Retinal pigment epithelial cell (primary cell): Measurements from ENCODE around the gene LMNTD2.
"Not testable (repeated sequence)": the region's sequence is repeated elsewhere in the genome, so short reads cannot be mapped to it uniquely, and the experiment has no call there.

ENCODE experiments used
- DNase-seq: peaks from one replicate; pipeline ENCODE4 v3.0.0-alpha.2; 2010; ENCODE audit warnings: low read depth
- H3K4me3 ChIP-seq: 2 replicates; pipeline ENCODE4 v1.5.1; 2011; ENCODE audit warnings: mild to moderate bottlenecking, low read length, control low read depth, moderate library complexity
- TF ChIP-seq, protein P1 (sequence below): conservative IDR thresholded peaks from 2 replicates; pipeline ENCODE4 v1.5.1; 2011; ENCODE audit warnings: low read depth, low read length, control low read depth, inconsistent platforms

The LMNTD2 gene

DNA sequence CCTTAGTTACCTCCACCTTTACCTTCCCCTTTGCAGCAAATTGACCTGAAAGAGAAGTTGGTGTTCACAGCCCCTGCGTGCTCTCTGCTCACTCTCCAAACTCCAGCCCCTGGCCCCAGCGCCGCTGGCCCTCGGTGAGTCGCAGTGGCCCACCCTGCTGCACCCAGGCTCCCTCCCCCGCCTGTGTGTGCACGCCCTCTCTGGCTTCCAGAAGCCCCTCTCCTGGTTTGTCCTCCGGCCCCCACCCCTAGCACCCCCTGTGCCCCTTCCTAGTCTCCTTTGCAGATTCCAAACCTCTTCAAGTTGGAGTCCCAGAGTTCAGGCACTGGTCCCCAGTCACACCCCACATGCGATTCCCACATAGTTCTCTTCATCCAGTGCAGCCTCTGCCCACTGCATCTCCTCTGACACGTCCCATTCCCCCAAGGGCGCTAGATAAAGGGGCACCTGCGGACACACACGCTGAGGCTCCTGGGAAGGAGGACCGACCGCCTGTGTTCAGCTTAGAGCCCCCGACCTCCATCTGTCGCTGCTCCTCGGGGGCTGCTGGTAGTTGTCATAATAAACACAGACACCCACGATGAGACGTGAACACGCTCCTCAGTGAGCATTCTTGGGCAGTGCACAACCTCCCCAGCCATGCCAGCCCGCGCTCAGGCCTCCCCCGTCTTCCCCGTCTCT, 14.2 kb upstream of the LMNTD2 start:
- DNase-seq: no peak
- TF ChIP-seq, protein P1, sequence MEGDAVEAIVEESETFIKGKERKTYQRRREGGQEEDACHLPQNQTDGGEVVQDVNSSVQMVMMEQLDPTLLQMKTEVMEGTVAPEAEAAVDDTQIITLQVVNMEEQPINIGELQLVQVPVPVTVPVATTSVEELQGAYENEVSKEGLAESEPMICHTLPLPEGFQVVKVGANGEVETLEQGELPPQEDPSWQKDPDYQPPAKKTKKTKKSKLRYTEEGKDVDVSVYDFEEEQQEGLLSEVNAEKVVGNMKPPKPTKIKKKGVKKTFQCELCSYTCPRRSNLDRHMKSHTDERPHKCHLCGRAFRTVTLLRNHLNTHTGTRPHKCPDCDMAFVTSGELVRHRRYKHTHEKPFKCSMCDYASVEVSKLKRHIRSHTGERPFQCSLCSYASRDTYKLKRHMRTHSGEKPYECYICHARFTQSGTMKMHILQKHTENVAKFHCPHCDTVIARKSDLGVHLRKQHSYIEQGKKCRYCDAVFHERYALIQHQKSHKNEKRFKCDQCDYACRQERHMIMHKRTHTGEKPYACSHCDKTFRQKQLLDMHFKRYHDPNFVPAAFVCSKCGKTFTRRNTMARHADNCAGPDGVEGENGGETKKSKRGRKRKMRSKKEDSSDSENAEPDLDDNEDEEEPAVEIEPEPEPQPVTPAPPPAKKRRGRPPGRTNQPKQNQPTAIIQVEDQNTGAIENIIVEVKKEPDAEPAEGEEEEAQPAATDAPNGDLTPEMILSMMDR: no peak
- H3K4me3 ChIP-seq: peak overlapping the region; percentile 49

DNA sequence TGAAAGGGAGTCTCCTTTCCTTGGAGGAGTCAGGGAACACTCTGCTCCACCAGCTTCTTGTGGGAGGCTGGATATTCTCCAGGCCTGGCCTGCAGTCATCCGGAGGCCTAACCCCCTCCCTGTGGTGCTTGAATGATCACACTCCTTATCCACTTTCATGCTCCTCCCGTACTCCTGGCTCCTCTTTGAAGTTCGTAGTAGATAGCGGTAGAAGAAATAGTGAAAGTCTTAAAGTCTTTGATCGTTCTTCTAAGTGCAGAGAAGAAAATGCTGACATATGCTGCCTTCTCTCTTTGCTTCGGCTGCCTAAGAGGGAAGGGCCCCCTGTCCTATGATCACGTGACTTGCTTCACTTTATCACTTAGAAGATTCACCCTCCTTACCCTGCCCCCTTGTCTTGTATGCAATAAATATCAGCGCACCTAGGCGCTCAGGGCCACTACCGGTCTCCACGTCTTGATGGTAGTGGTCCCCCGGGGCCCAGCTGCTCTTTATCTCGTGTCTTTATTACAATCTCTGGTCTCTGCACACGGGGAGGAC, 13.6 kb upstream of the LMNTD2 start:
- not testable (repeated sequence) for DNase-seq, H3K4me3 ChIP-seq

DNA sequence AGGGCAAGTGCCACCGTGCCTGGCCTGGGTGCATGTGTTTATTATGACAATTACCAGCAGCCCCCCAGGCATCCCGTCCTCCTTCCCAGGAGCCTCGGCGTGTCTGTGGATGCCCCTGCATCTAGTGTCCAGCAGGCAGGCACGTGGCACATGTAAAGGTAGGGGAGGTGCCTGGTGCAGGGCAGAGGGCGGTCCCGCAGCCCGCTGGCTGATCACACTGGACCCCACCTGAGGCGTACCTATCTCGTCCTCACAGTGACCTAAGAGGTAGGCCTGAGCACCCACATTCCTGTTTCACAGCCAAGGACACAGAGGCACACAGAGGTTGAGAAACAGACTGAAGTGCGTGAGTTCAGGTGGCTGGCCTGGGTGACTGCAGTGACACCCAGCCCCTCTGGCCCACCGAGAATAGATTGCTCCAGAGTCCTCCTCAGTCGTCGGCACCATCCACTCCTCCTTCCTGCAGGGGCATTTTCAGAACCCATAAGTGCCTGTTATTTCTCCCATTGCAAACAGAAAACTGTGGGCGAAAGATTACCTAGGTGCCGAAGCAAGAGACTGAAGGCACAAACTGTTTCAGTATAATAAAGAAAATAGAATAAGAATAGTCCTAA, 12.7 kb upstream of the LMNTD2 start:
- H3K4me3 ChIP-seq: no peak overlapping the region
- TF ChIP-seq, protein P1: no peak
- no peak for DNase-seq

DNA sequence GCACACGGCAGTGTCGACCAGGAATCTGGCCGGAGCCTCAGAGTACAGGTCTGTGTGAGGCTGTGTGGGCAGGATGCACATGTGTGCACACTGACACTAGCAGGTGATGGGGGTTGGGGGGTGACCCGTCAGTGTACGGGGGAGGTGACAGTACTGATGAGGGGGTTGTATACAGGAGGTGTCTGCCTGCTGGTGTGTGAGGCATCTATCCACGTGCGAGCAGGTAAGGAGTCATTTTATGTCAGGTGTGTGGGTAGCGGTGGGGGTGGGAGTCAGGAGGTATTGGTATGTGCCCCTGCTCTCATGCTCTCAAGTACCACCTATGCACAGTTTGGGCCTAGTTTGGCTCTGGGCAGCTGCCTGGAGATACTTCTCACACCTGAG, 11.3 kb upstream of the LMNTD2 start:
- no peak overlapping the region for H3K4me3 ChIP-seq
- TF ChIP-seq, protein P1: no peak
- no peak for DNase-seq

DNA sequence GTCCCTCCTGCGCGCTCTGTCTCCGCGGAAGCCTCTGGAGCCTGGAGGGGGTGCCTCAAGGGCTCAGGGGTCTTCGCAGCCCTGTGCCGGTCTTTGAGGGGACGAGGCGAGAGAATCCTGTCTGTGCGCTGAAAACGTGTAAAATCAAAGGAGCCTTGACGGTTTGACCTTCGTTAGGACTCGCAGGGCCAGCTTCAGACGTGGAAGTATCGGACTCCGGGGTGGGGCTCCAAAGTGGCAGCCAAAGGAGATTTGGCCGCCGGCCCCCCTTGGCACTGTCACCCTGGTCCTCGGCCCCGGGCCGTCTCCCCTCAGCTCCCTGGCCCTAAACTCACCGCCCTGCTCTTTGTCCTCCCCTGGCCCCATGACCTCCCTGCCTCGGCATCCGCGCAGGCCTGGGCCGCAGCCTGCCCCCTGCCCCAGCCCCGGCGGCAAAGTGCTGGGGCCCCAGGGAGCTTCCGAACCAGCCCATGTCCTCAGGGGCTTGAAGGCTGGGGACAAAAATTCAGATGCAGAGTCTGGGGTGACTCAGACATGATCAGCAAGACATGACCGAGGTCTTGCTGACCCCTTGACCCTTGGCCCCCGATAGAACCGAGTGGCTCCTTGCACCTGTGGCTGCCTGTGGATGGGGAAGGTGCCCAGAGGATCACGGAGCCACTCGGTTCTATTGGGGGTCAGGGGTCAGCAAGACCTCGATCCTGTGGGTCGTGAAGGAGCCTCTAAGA, 8.8 kb upstream of the LMNTD2 start:
- peak overlapping the region; percentile 43 for H3K4me3 ChIP-seq
- TF ChIP-seq, protein P1: no peak
- DNase-seq: no peak

DNA sequence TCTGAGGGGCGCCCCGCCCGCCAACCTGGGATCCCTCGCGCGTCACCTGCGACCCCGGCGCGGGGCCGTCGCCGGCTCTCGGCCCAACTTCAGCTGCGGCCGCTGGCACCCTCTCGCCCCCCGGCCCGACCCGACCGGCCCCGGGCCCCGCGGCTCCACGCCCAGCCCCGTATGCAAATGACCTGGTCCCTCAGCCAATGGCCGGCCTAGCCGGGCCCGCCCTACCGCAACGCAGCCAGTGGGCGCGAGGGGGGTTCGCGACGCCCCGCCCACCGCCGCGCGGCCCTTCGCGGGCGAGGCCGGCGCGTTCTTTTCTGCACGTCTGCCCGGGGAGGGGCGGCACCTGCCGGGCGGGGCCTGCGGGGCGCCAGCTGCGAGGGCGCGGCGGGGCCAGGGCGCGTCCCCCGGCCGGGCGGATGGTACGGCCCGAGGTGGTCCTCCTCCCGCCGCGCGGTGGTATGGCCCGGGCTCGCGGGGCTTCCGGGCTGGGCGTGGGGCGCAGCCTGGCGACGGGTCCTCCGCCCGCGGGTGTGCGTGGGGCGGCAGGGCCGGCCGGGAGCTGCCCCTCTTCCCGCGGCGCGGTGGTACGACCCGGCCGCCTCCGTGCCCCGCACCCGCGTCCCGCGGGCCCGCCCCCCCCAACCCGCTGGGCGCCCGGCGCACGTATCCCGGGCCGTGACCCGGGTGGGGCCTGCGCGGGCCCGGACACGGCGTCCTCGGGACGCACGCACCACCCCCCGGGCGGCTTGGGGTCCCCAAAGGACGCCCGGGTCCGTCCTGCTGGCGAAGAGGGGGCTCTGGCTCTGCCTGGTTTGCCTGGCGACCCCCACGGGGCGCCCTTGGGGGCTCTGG, 8.0 kb upstream of the LMNTD2 start:
- H3K4me3 ChIP-seq: peak overlapping the region; percentile 61
- TF ChIP-seq, protein P1: no peak
- DNase-seq: peak; percentile 57
